Ascending aorta (tissue), 2 donors: ENCODE results near the gene SMIM13. TPM values are rescaled to one million over a fixed set of nuclear protein-coding genes. Genes with fewer than 3 reads are reported as not detected.

Source experiments
- DNase-seq, 2 donors: peaks; one replicate each; pipeline ENCODE4 v3.0.0-alpha.2; 2019; ENCODE audit warnings: low spot score in 2 of 2
- H3K27ac ChIP-seq, 2 donors: fragments of 200-600 bp; sonication (generic); one replicate each; pipeline ENCODE4 v1.5.1; 2016 to 2017; ENCODE audit warnings: mild to moderate bottlenecking in 1 of 2
- H3K27me3 ChIP-seq: fragments of 200-600 bp; sonication (generic); one replicate; pipeline ENCODE4 v1.5.1; 2017
- H3K36me3 ChIP-seq, 2 donors: fragments of 200-600 bp; sonication (generic); one replicate each; pipeline ENCODE4 v1.5.1; 2016
- H3K4me1 ChIP-seq, 2 donors: fragments of 200-600 bp; sonication (generic); one replicate each; pipeline ENCODE4 v1.5.1; 2016 to 2017; ENCODE audit warnings: mild to moderate bottlenecking in 1 of 2
- H3K4me3 ChIP-seq, 2 donors: fragments of 200-600 bp; sonication (generic); one replicate each; pipeline ENCODE4 v1.5.1; 2016 to 2017; ENCODE audit warnings: mild to moderate bottlenecking in 1 of 2
- H3K9me3 ChIP-seq, 2 donors: fragments of 200-600 bp; sonication (generic); one replicate each; pipeline ENCODE4 v1.5.1; 2016
- intact Hi-C: fragments of 100-400 bp; cut with DNase I; formaldehyde crosslinking; loops from one replicate; pipeline ENCODE4 v1.15.1; 2023
- total RNA-seq: library from RNA; depleted of rRNA; stranded (reverse); fragments of >200 nt; gene quantifications from one replicate; pipeline ENCODE4 v1.1.0, GENCODE V29; 2016
- TF ChIP-seq, protein P1 (sequence below), 3 experiments: fragments of 200-600 bp in 2 of 3; fragments of 450-650 bp in 1 of 3; sonication (generic) in 2 of 3; IDR thresholded peaks; one replicate each; pipeline ENCODE4 v1.5.1; 2016 to 2019; ENCODE audit warnings: antibody characterized with exemption in 3 of 3, mild to moderate bottlenecking in 1 of 3, moderate library complexity in 1 of 3

SMIM13 gene
- total RNA-seq, 1 donor from 2014 or later, result 2.3 TPM

GRCh38 chr6:11143394-11144371 is 50.0 kb downstream of the SMIM13 start:
- intact Hi-C loops, result loop anchor here (1.0 to 5.0 kb wide), 3 partner anchors 89 to 432 kb away; partner anchors contain the start of gene NEDD9
- Histone ChIP-seq H3K4me3 (no peak overlapping the region), H3K36me3 (no peaks in the 10 kb centered on the region), H3K27me3 (no peaks in the 10 kb centered on the region), H3K27ac (no peak overlapping the region), H3K9me3 (no peaks in the 10 kb centered on the region), H3K4me1 (no peaks in the 10 kb centered on the region)
- TF ChIP-seq, protein P1, sequence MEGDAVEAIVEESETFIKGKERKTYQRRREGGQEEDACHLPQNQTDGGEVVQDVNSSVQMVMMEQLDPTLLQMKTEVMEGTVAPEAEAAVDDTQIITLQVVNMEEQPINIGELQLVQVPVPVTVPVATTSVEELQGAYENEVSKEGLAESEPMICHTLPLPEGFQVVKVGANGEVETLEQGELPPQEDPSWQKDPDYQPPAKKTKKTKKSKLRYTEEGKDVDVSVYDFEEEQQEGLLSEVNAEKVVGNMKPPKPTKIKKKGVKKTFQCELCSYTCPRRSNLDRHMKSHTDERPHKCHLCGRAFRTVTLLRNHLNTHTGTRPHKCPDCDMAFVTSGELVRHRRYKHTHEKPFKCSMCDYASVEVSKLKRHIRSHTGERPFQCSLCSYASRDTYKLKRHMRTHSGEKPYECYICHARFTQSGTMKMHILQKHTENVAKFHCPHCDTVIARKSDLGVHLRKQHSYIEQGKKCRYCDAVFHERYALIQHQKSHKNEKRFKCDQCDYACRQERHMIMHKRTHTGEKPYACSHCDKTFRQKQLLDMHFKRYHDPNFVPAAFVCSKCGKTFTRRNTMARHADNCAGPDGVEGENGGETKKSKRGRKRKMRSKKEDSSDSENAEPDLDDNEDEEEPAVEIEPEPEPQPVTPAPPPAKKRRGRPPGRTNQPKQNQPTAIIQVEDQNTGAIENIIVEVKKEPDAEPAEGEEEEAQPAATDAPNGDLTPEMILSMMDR (IDR thresholded peaks at IDR 0.05), result no peak
- DNase-seq, result peak; percentile 62 to 79

- Histone ChIP-seq H3K4me3 (no peak overlapping the region), H3K9me3 (no peaks in the 10 kb centered on the region), H3K27ac (no peak overlapping the region), H3K4me1 (no peaks in the 10 kb centered on the region), H3K27me3 (no peaks in the 10 kb centered on the region), H3K36me3 (no peaks in the 10 kb centered on the region)
- DNase-seq, result peak; percentile 16 to 87
- TF ChIP-seq, protein P1 (IDR thresholded peaks at IDR 0.05), result peak; percentile 90 to 94 (median 92)
- intact Hi-C loops, result loop anchor here (1.0 to 5.0 kb wide), 3 partner anchors 88 to 431 kb away; partner anchors contain the start of gene NEDD9
Observed at GRCh38 chr6:11144393-11144851, 50.8 kb downstream of the SMIM13 start.

GRCh38 chr6:11146117-11146826 is 52.6 kb downstream of the SMIM13 start:
- H3K27me3 ChIP-seq, result no peaks in the 10 kb centered on the region
- H3K4me1 ChIP-seq, result no peaks in the 10 kb centered on the region
- no peaks in the 10 kb centered on the region for H3K9me3 ChIP-seq
- no peaks in the 10 kb centered on the region for H3K36me3 ChIP-seq
- intact Hi-C loops, result no loop called here
- TF ChIP-seq, protein P1 (IDR thresholded peaks at IDR 0.05), result no peak
- H3K4me3 ChIP-seq, result no peak overlapping the region
- no peak overlapping the region for H3K27ac ChIP-seq
- no peak for DNase-seq

DNA sequence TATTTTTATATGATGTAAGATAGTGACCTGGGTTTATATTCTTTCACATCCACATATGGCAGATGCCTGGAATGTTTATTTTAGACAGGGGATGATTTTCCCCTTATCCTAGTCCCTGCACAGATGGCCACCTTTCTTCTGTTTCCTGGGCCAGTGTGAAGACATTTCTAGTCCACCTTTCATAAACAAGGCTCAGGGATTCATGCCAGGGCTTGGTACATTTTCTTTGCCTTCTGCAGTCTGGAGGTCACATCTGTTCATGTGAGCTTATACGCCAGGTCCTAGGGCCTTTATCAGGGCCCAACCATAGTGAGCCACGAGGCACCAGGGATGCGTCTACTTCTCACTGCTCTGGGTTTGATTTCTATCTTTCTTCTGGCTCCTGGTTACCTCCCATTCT is 55.9 kb downstream of the SMIM13 start:
- H3K4me3 ChIP-seq, result no peak overlapping the region
- DNase-seq, result no peak
- H3K27me3 ChIP-seq, result no peaks in the 10 kb centered on the region
- H3K9me3 ChIP-seq, result no peaks in the 10 kb centered on the region
- H3K36me3 ChIP-seq, result no peaks in the 10 kb centered on the region
- intact Hi-C loops, result no loop called here
- H3K27ac ChIP-seq, result no peak overlapping the region
- no peaks in the 10 kb centered on the region for H3K4me1 ChIP-seq
- TF ChIP-seq, protein P1 (IDR thresholded peaks at IDR 0.05), result no peak

GRCh38 chr6:11151488-11151887 is 57.9 kb downstream of the SMIM13 start:
- H3K27ac ChIP-seq, result no peak overlapping the region
- H3K4me1 ChIP-seq, result no peaks in the 10 kb centered on the region
- intact Hi-C loops, result no loop called here
- H3K27me3 ChIP-seq, result no peaks in the 10 kb centered on the region
- DNase-seq, result no peak
- H3K4me3 ChIP-seq, result no peak overlapping the region
- TF ChIP-seq, protein P1 (IDR thresholded peaks at IDR 0.05), result no peak
- no peaks in the 10 kb centered on the region for H3K9me3 ChIP-seq
- H3K36me3 ChIP-seq, result no peaks in the 10 kb centered on the region
